Upper lobe of left lung (tissue), 6 donors: ENCODE measurements around the gene ABI1. TPM values are rescaled to one million over a fixed set of nuclear protein-coding genes. Genes with fewer than 3 reads are reported as not detected.

ENCODE experiments used
- ATAC-seq, 2 donors: fragments of 200-7000 bp; cut with Tn5 transposase; one replicate each; pipeline ENCODE4 v1.9.1; 2022; ENCODE audit warnings: mild to moderate bottlenecking in 2 of 2, moderate library complexity in 2 of 2; ENCODE audit not compliant: low FRiP score in 2 of 2
- DNase-seq, 2 donors: peaks; one replicate each; pipeline ENCODE4 v3.0.0-alpha.2; 2019 to 2020
- H3K27ac ChIP-seq, 4 donors: fragments of 200-600 bp; sonication (generic); one replicate each; pipeline ENCODE4 v1.5.1; 2016 to 2019
- H3K27me3 ChIP-seq, 4 donors: fragments of 200-600 bp; sonication (generic); one replicate each; pipeline ENCODE4 v1.5.1; 2017 to 2019
- H3K36me3 ChIP-seq, 4 donors: fragments of 200-600 bp; sonication (generic); one replicate each; pipeline ENCODE4 v1.5.1; 2016 to 2019
- H3K4me1 ChIP-seq, 4 donors: fragments of 200-600 bp; sonication (generic); one replicate each; pipeline ENCODE4 v1.5.1; 2018 to 2019
- H3K4me3 ChIP-seq, 4 donors: fragments of 200-600 bp; sonication (generic); one replicate each; pipeline ENCODE4 v1.5.1; 2017 to 2019; ENCODE audit warnings: mild to moderate bottlenecking in 2 of 4, moderate library complexity in 1 of 4
- H3K9me3 ChIP-seq, 4 donors: fragments of 200-600 bp; sonication (generic); one replicate each; pipeline ENCODE4 v1.5.1; 2018 to 2019
- EP300 ChIP-seq, 4 donors: sonication (generic); formaldehyde crosslinking; IDR thresholded peaks; one replicate each; pipeline ENCODE4 v1.5.1; 2017; ENCODE audit warnings: antibody characterized with exemption in 4 of 4, control low read depth in 2 of 4
- POLR2A ChIP-seq, 4 donors: fragments of 450-650 bp; IDR thresholded peaks; one replicate each; pipeline ENCODE4 v1.5.1; 2016 to 2017; ENCODE audit warnings: antibody characterized with exemption in 4 of 4, mild to moderate bottlenecking in 2 of 4
- POLR2AphosphoS5 ChIP-seq, 2 donors: sonication (generic); formaldehyde crosslinking; IDR thresholded peaks; one replicate each; pipeline ENCODE4 v1.5.1; 2017; ENCODE audit warnings: antibody characterized with exemption in 2 of 2
- WGBS, 2 donors: methylation state at CpG; one replicate each; pipeline ENCODE4 v1.1.5; 2017 to 2018; 5-methylcytosine and 5-hydroxymethylcytosine counted together
- total RNA-seq, 6 donors: library from RNA; depleted of rRNA in 4 of 6; stranded (reverse); fragments of >200 nt in 4 of 6; gene quantifications; one replicate each; pipeline versions ENCODE4 v1.1.0 to v1.2.1, GENCODE V29; 2016 to 2021
- TF ChIP-seq, protein P1 (sequence below), 6 experiments: fragments of 450-650 bp in 4 of 6; fragments of 200-600 bp in 2 of 6; sonication (generic) in 2 of 6; IDR thresholded peaks; one replicate each; pipeline ENCODE4 v1.5.1; 2016 to 2019; ENCODE audit warnings: antibody characterized with exemption in 6 of 6
- donor health status: DM: no; HTN: no; CAD: no; lungs with moderate emphysema.
- donor health status: DM: no; HTN: yes; CAD: no; lungs with severe emphysema.

Gene ABI1
- total RNA-seq, 6 donors from 2014 or later, result 23.5 to 57.6 (median 48.6) TPM

DNA sequence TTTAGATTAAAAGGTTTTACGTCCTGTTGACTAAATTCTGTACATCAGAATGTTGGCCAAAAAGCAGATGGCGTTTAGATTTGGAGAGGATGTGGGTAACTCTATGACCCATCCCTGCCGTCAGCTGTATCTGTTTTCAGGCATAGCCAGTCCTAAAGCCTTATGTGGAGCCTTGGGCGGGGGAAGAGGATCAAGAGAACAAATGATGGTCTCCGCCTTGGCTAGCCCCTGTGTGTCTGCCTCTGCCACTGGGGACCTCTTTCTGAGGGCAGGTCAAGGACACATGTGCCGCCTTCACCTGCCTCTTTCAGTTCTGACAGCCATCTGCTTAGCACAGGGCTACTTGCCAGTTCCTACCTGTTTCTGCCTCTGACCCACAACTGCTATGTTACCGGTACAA is 139.2 kb downstream of the ABI1 start:
- Histone ChIP-seq H3K36me3 (peaks cover 4 to 53% (median 18%) of the 10 kb centered on the region in 4 donors), H3K4me1 (no peaks in the 10 kb centered on the region), H3K9me3 (no peaks in the 10 kb centered on the region), H3K27ac (peak overlapping the region in 1 of 4 donors; percentile 13), H3K27me3 (no peaks in the 10 kb centered on the region), H3K4me3 (no peak overlapping the region)
- DNase-seq (no peak), ATAC-seq (peak in 1 of 2 donors; percentile 34)
- 87 to 89% methylated on average over 7 of the region's 7 CpGs for WGBS, 2 donors
- TF ChIP-seq EP300 (IDR thresholded peaks at IDR 0.05), result no peak
- TF ChIP-seq, protein P1, sequence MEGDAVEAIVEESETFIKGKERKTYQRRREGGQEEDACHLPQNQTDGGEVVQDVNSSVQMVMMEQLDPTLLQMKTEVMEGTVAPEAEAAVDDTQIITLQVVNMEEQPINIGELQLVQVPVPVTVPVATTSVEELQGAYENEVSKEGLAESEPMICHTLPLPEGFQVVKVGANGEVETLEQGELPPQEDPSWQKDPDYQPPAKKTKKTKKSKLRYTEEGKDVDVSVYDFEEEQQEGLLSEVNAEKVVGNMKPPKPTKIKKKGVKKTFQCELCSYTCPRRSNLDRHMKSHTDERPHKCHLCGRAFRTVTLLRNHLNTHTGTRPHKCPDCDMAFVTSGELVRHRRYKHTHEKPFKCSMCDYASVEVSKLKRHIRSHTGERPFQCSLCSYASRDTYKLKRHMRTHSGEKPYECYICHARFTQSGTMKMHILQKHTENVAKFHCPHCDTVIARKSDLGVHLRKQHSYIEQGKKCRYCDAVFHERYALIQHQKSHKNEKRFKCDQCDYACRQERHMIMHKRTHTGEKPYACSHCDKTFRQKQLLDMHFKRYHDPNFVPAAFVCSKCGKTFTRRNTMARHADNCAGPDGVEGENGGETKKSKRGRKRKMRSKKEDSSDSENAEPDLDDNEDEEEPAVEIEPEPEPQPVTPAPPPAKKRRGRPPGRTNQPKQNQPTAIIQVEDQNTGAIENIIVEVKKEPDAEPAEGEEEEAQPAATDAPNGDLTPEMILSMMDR (IDR thresholded peaks at IDR 0.05), result no peak

DNA sequence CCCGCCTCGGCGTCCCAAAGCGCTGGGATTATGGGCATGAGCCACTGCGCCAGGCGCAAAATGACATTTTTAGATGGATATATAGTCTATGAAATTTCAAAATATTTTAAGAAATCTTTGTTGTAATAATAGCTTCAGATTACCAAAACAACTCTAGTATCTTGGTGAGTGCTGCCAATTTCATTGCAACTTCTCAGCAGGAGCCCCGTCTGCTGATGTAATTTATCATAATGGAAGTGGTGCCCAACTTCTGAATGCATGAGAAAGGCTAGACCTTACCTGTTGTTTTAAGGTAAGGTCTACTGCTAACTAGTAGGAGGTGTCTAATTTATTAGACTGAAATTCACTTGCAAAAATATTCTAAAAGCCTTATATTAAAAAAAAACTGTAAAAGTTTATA is 143.3 kb downstream of the ABI1 start:
- ATAC-seq (no peak), DNase-seq (no peak)
- TF ChIP-seq EP300 (IDR thresholded peaks at IDR 0.05) (no peak), POLR2A (IDR thresholded peaks at IDR 0.05) (no peak), POLR2AphosphoS5 (IDR thresholded peaks at IDR 0.05) (no peak)
- TF ChIP-seq, protein P1 (IDR thresholded peaks at IDR 0.05), result no peak
- 89 to 90% methylated on average over 7 of the region's 7 CpGs for WGBS, 2 donors
- Histone ChIP-seq H3K9me3 (no peaks in the 10 kb centered on the region), H3K4me3 (no peak overlapping the region), H3K36me3 (peaks cover 5 to 47% (median 16%) of the 10 kb centered on the region in 4 donors), H3K27ac (no peak overlapping the region), H3K27me3 (no peaks in the 10 kb centered on the region), H3K4me1 (no peaks in the 10 kb centered on the region)

DNA sequence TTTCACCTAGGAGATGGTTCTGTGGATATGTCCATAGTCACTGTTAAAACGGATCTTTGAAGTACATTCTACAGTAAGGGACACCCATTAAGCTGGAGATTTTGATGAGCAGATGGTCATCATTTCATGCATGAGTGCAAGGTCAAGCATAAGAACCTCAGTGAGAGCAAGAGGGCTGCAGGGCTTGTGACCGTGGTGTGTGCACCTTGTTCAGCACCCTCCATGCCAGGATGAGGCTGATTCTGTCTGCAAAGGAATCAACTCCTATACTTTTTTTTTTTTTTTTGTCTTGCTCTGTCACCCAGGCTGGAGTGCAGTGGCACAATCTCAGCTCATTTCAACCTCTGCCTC is 145.6 kb downstream of the ABI1 start:
- no peaks in the 10 kb centered on the region for H3K4me1 ChIP-seq
- no peak overlapping the region for H3K4me3 ChIP-seq
- TF ChIP-seq POLR2A (IDR thresholded peaks at IDR 0.05) (no peak), POLR2AphosphoS5 (IDR thresholded peaks at IDR 0.05) (no peak), EP300 (IDR thresholded peaks at IDR 0.05) (no peak)
- TF ChIP-seq, protein P1 (IDR thresholded peaks at IDR 0.05), result no peak
- whole genome bisulfite sequencing, 2 donors, result 88 to 100% methylated on average over 2 of the region's 2 CpGs
- H3K9me3 ChIP-seq, result no peaks in the 10 kb centered on the region
- H3K36me3 ChIP-seq, result peaks cover 5 to 55% (median 13%) of the 10 kb centered on the region in 4 donors
- ATAC-seq (no peak), DNase-seq (no peak)
- H3K27me3 ChIP-seq, result no peaks in the 10 kb centered on the region
- no peak overlapping the region for H3K27ac ChIP-seq

DNA sequence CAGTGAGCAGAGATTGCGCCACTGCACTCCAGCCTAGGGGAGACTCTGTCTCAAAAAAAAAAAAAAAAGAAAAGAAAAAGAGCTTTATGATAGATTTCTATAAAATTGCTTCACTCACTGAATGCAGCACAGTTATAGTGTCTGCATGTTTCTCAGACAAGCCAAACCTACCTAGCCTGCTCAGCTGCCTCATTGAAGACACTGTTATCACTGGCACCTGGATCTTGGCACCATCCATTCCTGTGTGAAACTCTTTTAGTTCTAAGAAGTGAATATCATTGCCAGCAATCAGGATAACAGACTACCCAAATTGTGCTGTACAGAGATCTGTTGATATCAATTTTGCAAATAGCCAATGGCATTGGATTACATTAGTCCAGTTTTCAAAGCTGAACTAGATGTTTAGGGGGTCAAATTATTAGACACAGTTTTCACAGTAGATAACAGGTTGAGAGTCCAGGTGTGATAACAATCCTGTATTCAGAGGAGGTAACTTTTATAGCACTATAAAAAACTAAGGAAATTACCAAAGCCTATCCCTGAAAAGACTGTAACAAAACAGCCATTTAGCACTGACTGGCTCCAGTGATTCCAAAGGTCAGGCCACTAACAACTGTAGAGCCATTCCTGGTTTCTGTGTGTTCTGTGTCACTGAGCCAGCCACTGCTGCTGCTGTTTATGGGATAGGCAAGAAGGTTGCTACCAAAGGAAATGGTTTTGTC is 146.2 kb downstream of the ABI1 start:
- WGBS, 2 donors, result 100% methylated on average over 1 of the region's 1 CpG

More for the DNA sequence above, 146.2 kb downstream of the ABI1 start:
- no peak for ATAC-seq
- TF ChIP-seq POLR2AphosphoS5 (IDR thresholded peaks at IDR 0.05) (no peak), POLR2A (IDR thresholded peaks at IDR 0.05) (no peak), EP300 (IDR thresholded peaks at IDR 0.05) (no peak)
- TF ChIP-seq, protein P1 (IDR thresholded peaks at IDR 0.05), result no peak
- H3K4me1 ChIP-seq, result no peaks in the 10 kb centered on the region
- H3K27ac ChIP-seq, result no peak overlapping the region
- no peak for DNase-seq
- H3K27me3 ChIP-seq, result no peaks in the 10 kb centered on the region
- H3K4me3 ChIP-seq, result no peak overlapping the region
- H3K9me3 ChIP-seq, result no peaks in the 10 kb centered on the region
- H3K36me3 ChIP-seq, result peaks cover 5 to 60% (median 12%) of the 10 kb centered on the region in 4 donors
